Measurements from ENCODE around the gene SLC2A9. TPM values are rescaled to one million over a fixed set of nuclear protein-coding genes. Genes with fewer than 3 reads are reported as not detected.

SLC2A9 gene
- total and polyA plus RNA-seq, 2 of the 4 experiments (the other 2 are of a cell fraction): 0.72 to 2.1 TPM

- in situ Hi-C loops (cut with MboI; ENCODE audit: low sequenced_read_pairs) (no loop called here), dilution Hi-C loops (cut with HindIII; ENCODE audit: low sequenced_read_pairs, unreplicated experiment) (no loop called here), intact Hi-C loops (cut with micrococcal nuclease) (no loop called here)
- no peak overlapping the region for H2AFZ ChIP-seq (replicated peaks; ENCODE audit: low read length, poor library complexity)
- no peak overlapping the region for H3K4me2 ChIP-seq (ENCODE audit: low read depth, low read length)
- H3K9me3 ChIP-seq (ENCODE audit: control insufficient read depth, insufficient read depth, low read length): peaks cover 4% of the 10 kb centered on the region; the same call in 1 of the 2 replicates
- no peak overlapping the region for H2AK5ac ChIP-seq (ENCODE audit: low read depth, low read length)
- no peak overlapping the region for H3K14ac ChIP-seq (replicated peaks; ENCODE audit: low read depth, low read length)
- H3K4me1 ChIP-seq (ENCODE audit: control insufficient read depth, insufficient read depth, low read length): no peaks in the 10 kb centered on the region
- no peak overlapping the region for H3K23ac ChIP-seq (ENCODE audit: low read depth, low read length)
- no TSS peak for BruUV-seq (replicated peaks)
- no peak overlapping the region for H3K4me3 ChIP-seq (ENCODE audit: insufficient read depth, low read depth, low read length)
- no peak overlapping the region for H3K4ac ChIP-seq (ENCODE audit: low read depth, low read length)
- no peak overlapping the region for H3K56ac ChIP-seq (ENCODE audit: extremely low read depth, insufficient read depth, low read length)
- H2BK120ac ChIP-seq (ENCODE audit: low read depth, low read length): no peak overlapping the region
- no peak overlapping the region for H2BK5ac ChIP-seq (ENCODE audit: low read depth, low read length, poor library complexity, severe bottlenecking)
- no peaks in the 10 kb centered on the region for H3K27me3 ChIP-seq (ENCODE audit: control insufficient read depth, insufficient read depth, low read length)
- TF ChIP-seq ELK1 (IDR thresholded peaks at IDR 0.05; ENCODE audit: borderline replicate concordance, low read depth, low read length) (no peak), BHLHE40 (IDR thresholded peaks at IDR 0.05; ENCODE audit: low read depth, low read length) (no peak), RFX5 (IDR thresholded peaks at IDR 0.05; ENCODE audit: low read depth, low read length) (no peak), MAFK (IDR thresholded peaks at IDR 0.05; ENCODE audit: low read depth, low read length) (no peak), SMC3 (IDR thresholded peaks at IDR 0.05; ENCODE audit: low read depth, low read length) (no peak), RAD21 (IDR thresholded peaks at IDR 0.05; ENCODE audit: low read length) (no peak)
- ChIA-PET POLR2A (ENCODE audit: unreplicated experiment) (no interaction called here), CTCF (no interaction called here)
- ATAC-seq (ENCODE audit: low read depth): no peak
- no CpG with 5 or more reads among the region's 5 CpGs for WGBS, 2 experiments (ENCODE audit: extremely low coverage in 2 of 2, insufficient read length in 1 of 2)
- H4K5ac ChIP-seq (ENCODE audit: low read depth, low read length): no peak overlapping the region
- no peaks in the 10 kb centered on the region for H3K36me3 ChIP-seq (ENCODE audit: control insufficient read depth, insufficient read depth, low read length)
- H4K20me1 ChIP-seq (ENCODE audit: insufficient read depth, low read length): no peaks in the 10 kb centered on the region
- no peak overlapping the region for H4K8ac ChIP-seq (ENCODE audit: low read depth in 2 of 2, low read length in 2 of 2)
- no peaks in the 10 kb centered on the region for H3K79me1 ChIP-seq (ENCODE audit: low read depth in 1 of 2, low read length in 2 of 2)
- no peak overlapping the region for H3K27ac ChIP-seq (ENCODE audit: insufficient read depth, low read length)
- no peak overlapping the region for H4K91ac ChIP-seq (ENCODE audit: insufficient read depth, low read depth, low read length)
- H3K18ac ChIP-seq (ENCODE audit: low read depth, low read length): no peak overlapping the region
- no peak overlapping the region for H2BK20ac ChIP-seq (ENCODE audit: low read depth, low read length)
- H3K9ac ChIP-seq (ENCODE audit: low read depth, low read length): no peak overlapping the region
- H2BK15ac ChIP-seq (ENCODE audit: low read depth, low read length): no peak overlapping the region
- no peaks in the 10 kb centered on the region for H3K9me1 ChIP-seq (ENCODE audit: insufficient read depth, low read length)
- no peak overlapping the region for H2AK9ac ChIP-seq (replicated peaks; ENCODE audit: low read depth, low read length, poor library complexity)
- no peak for DNase-seq
Measured at GRCh38 chr4:9866931-9867330, 154.4 kb downstream of the SLC2A9 start.
